Stimulated activated CD4-positive, alpha-beta T cell treated with anti-CD3 and anti-CD28 coated beads, Interleukin-2, amount 100 ng/mL, for 24 hours (primary cell): Measurements from ENCODE around the gene GJC2.

Experiments used
- DNase-seq, 2 donors: peaks; one replicate each; pipeline ENCODE4 v3.0.0-alpha.2; 2020

Gene GJC2

DNA sequence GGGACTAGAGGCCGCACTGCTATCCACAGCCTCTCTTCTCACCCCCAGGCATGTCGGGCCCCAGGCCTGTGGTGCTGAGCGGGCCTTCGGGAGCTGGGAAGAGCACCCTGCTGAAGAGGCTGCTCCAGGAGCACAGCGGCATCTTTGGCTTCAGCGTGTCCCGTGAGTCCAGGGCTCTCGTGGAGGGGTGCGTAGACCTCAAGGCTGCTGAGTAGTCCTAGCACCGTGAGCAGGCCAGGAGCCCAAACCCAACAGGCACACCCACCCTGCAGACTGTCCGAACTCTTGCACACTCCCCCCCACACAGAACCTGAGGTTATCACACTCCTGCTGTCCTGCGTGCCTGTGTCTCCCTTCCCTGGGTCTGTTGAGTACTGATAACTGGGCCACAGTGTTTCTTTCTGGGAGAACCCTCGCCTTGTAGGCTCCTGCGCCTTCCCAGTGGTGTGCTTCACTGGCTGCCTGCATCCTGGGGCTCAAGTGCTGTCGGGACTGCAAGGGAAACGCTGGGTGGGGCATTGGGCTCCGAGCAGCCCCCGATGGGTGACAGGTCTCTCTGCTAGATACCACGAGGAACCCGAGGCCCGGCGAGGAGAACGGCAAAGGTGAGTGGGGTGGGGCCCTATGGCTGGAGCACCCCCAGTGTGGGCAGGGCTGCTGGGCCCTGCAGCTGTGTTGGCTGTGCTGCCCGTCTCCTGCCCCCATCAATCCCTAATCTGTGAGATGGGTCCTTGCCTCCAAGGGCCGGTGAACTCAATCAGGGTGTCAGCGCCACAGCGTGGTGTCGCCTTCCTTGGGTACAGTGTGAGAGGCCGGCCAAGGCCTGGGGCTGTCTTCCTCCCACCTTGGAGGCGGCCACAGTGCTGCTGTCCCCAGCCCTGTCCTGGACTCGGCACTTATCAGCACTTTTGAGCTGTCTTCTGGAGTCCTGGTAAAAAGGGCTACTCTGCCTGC lies 4.0 kb upstream of the GJC2 start:
- DNase-seq: no peak

- no peak for DNase-seq
Observed at GRCh38 chr1:228146417-228147150, 3.1 kb upstream of the GJC2 start.

DNA sequence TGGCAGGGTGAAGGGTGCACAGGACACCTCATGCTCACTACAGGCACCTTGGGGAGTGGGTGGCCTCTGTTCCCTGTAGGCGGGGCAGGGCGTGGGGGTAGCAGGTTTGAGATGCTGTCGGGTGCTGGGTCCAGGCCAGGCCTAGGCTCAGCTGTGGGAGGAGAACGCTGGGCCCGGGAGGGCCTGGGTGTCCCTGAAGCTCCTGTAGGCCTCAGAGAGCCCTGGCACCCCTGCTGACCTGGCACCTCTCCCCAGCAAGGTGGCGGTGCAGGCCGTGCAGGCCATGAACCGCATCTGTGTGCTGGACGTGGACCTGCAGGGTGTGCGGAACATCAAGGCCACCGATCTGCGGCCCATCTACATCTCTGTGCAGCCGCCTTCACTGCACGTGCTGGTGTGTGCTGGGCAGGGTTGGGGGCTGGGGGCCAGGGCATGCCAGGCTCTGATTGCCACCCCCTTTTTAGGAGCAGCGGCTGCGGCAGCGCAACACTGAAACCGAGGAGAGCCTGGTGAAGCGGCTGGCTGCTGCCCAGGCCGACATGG lies 2.5 kb upstream of the GJC2 start:
- DNase-seq: no peak

DNA sequence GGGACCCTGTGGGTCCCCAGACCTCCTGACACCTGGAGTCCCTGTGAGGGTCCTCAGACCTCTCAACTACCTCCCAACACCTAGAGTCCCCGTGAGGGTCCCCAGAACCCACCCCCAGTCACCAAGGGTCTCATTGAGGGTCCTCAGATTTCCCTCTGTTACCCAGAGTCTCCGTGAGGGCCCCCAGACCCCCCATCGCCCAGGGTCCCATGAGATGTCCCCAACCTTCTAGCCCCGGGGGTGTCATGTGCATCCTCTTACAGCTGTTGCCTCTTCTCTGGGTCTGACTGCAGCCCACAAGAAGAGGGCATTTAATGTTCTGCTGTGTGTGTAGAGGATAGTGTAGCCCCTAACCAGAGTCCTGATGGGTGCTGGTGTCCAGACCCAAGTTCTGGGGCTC lies 2.0 kb upstream of the GJC2 start:
- DNase-seq: no peak

DNA sequence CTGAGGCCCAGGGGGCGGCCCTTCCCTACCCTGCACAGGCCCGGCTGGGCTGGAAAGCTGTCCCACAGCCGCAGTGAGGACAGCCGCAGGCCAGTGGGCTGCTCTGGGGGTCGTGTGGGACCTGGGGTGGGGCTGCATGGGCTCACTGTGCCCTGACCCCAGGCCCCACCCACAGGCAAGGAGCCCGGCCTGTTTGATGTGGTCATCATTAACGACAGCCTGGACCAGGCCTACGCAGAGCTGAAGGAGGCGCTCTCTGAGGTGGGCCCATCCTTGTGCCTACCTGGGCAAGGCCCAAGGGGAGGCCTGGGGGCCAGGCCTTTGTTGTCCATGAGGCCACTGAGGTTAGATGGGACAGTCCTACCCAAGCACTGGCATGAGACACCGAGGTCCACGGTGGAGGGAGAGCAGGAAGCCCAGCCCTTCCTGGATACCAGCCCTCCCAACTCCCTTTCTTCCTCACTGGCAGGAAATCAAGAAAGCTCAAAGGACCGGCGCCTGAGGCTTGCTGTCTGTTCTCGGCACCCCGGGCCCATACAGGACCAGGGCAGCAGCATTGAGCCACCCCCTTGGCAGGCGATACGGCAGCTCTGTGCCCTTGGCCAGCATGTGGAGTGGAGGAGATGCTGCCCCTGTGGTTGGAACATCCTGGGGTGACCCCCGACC lies 1.4 kb upstream of the GJC2 start:
- DNase-seq: no peak

- no peak for DNase-seq
Observed at GRCh38 chr1:228148935-228149405, 760 bp upstream of the GJC2 start.

DNA sequence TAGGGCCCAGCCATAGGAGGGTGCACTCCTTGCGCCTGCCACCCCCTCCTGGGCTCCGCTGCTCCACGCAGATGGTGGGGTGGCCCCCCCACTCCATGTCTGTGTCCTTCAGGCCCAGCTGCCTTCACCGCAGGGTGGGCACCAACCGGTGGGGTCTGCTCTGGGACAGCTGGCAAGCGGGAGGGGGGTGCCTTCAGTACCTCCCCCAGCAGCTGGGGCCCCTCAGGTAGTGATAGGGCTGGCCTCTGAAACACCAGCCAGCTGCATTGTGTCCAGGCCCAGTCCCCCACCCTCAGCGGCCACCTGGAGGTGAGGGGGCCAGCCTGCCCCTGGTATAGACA lies 360 bp downstream of the GJC2 start:
- DNase-seq: no peak

DNA sequence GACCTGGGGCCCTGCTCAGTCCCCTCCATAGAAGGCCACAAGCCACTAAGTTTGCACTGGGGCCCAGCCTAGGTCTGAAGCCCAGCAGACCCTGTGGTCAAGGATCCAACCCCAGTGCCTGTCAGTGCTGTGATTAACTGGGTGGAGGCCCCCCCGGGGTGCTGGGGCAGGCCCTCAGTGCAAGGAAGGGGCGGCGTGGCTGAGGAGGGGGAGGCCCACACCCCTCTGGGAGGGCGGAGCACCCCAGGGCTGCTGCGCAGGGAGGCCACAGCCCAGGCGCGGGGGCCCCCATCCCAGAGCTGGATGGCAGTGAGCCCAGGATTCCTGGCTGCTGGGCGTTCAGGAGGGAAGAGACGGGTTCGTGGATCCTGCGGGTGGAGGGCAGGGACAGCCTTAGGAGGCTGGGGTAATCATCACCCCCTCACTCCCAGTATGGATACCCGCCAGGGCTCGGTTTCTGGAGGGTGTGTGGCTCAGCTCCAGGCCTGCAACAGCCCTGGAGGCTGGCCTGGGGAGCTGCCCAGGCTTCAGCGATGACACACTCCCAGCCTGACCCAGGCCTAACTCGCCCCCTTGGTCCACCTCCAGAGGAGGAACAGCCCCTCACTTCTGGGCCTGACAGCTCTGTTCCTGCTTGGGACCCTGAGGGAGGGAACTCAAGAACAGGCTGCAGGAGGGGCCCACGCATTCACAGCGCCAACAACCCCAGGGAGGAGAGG lies 890 bp downstream of the GJC2 start:
- no peak for DNase-seq

GRCh38 chr1:228151180-228151925 lies 1.6 kb downstream of the GJC2 start:
- DNase-seq: no peak

- no peak for DNase-seq
Observed at GRCh38 chr1:228152097-228152917, 2.6 kb downstream of the GJC2 start.

GRCh38 chr1:228152918-228153258 lies 3.2 kb downstream of the GJC2 start:
- no peak for DNase-seq

DNA sequence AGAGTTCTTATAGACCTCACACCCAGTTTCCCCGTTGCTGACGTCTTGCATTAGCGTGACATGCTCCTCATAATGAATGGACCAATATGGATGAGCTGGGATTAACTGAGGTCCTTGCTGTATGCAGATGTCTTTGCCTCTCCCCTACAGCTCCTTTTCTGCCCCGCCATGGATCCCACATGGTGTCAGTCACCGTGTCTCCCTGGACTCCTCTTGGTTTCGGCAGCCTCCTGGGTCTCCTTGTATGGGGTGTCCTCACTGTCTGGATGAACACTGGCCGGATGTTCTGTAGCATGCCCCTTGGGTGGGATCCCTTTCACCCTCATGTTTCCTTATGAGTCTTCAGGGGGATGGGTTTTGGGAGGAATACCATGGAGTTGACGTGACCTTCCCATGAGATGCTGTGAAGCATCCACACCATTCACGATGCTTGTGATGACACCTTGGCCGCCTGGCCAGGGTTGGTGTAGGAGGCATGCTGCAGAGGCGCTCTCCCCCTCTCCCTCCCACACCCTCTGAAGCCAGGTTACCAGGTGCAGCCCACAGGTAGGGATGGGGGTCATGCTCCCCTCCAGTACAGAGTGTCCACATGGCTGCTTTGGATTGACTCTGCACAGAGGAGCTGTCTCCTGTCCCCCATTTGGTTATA lies 4.4 kb downstream of the GJC2 start:
- no peak for DNase-seq

GRCh38 chr1:228154670-228155571 lies 5.2 kb downstream of the GJC2 start:
- peak; percentile 38 to 39 for DNase-seq

GRCh38 chr1:228155596-228156514 lies 6.1 kb downstream of the GJC2 start:
- DNase-seq: no peak

DNA sequence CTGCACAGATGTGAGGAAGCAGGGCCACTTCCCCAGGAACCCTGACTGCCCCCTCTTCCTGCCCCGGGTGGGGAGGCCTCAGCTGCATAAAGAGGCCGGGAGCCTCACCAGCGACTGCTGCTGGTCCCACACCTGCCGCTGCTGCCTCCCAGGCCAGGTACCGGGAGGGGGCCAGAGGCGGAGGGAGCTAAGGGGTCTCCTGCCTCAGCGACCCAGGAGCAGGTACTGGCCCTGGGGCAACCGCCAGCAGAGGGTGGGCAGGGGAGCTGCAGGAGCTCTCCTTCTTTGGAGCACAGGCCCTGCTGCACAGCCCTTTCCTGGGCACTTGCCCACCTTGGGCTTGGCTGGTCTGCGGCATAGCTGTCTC lies 6.8 kb downstream of the GJC2 start:
- DNase-seq: no peak

DNA sequence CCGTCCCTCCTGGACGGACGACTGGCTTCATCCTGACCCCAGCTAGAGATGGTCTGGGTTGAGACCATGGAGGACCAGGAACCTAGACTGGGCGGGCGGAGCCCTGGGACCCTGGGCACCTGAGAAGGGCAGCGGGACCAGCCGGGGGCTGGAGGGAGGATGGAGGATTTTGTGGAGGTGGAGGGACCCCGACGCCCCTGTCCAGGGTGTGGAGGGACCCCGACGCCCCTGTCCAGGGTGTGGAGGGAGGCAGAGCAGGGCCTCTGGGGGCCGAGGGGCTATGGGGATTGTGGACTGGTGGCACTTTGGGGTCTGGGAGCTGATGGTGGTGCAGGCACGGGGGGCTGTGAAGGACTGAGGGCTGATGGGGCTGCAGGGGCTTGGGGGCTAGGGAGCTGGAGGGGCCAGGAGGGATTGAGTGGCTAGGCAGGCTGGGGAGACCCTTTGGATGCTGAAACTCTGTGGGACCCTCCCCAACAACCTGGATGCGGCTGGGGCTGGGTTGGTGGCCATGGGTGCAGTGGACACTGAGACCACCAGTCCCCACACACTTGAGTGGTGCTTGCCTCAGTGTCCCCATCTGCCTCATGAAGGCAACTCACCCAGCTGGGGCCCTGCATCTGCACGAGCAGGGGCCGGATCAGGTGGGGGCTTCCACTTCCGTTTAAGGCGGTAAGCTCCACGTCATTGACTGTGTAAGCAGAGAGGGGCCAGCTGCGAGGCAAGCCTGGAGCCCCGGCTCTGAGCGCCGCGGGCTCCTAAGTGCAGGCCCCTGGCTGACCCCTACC lies 7.4 kb downstream of the GJC2 start:
- DNase-seq: no peak

DNA sequence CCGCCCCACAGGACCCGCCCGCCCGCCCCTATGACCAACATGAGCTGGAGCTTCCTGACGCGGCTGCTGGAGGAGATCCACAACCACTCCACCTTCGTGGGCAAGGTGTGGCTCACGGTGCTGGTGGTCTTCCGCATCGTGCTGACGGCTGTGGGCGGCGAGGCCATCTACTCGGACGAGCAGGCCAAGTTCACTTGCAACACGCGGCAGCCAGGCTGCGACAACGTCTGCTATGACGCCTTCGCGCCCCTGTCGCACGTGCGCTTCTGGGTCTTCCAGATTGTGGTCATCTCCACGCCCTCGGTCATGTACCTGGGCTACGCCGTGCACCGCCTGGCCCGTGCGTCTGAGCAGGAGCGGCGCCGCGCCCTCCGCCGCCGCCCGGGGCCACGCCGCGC lies 8.0 kb downstream of the GJC2 start:
- DNase-seq: no peak
